ENCODE results near the gene PITX2. TPM values are rescaled to one million over a fixed set of nuclear protein-coding genes. Genes with fewer than 3 reads are reported as not detected.

The PITX2 gene
- total RNA-seq, 1 donor from 2014 or later = 1.0 TPM

- no peak for TF ChIP-seq CTCF (conservative IDR thresholded peaks at IDR 0.05; ENCODE audit: low read depth, low read length)
Measured at GRCh38 chr4:110643096-110643495, 20.2 kb upstream of the PITX2 start.

GRCh38 chr4:110641218-110641617 lies 18.3 kb upstream of the PITX2 start:
- TF ChIP-seq CTCF (conservative IDR thresholded peaks at IDR 0.05; ENCODE audit: low read depth, low read length) = no peak
- H3K4me3 ChIP-seq (ENCODE audit: low read depth, low read length) = no peak overlapping the region
- no peak for DNase-seq (ENCODE audit: low read depth)

More at GRCh38 chr4:110643096-110643495, 20.2 kb upstream of the PITX2 start:
- no peak for DNase-seq (ENCODE audit: low read depth)
- no peak overlapping the region for H3K4me3 ChIP-seq (ENCODE audit: low read depth, low read length)

- no peak overlapping the region for H3K4me3 ChIP-seq (ENCODE audit: low read depth, low read length)
- no peak for DNase-seq (ENCODE audit: low read depth)
- TF ChIP-seq CTCF (conservative IDR thresholded peaks at IDR 0.05; ENCODE audit: low read depth, low read length) = no peak
Measured at GRCh38 chr4:110640576-110640975, 17.7 kb upstream of the PITX2 start.

DNA sequence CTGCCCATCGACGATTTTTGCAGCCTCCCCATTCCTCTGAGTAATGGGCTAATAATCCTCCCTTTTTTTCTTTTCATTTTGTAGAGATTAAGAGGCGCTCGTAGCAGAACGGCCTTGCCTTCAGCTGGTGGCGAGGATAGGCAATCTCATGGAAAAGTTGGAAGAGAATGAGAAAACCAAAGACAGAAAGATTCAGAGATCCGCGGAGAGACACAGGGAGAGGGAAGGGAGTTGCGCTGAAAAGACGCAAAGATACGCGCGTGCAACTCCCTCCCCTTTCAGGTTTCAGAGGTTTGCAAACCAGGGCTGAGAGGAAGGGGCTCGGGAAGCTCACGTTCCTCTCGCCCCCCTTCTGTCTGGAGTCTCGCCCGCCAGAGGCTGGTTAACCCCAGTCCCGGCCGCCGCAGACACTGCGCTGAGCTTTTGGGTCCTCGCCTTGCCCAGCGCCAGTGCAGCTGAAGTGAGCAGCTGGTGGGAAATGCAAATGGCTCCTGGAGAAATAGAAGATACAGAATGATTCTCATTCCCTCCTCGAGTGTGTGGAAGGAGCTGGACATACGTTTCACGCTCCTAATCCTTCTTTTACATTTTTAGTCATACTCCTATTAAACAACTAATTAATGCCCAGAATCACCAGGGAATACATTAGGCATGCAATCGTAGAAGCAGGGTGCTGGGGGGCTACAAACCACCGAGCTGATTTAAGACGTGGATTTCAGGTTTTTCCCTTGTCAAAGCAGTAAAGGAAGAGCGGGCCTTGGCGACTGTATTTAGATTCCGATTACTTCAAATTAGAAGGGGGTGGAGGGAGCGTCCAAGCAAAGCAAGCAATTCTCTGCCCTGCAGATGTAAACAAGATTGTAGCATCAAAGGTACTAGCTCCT lies 16.6 kb upstream of the PITX2 start:
- DNase-seq (ENCODE audit: low read depth) = no peak
- TF ChIP-seq CTCF (conservative IDR thresholded peaks at IDR 0.05; ENCODE audit: low read depth, low read length) = no peak
- H3K4me3 ChIP-seq (ENCODE audit: low read depth, low read length) = no peak overlapping the region

DNA sequence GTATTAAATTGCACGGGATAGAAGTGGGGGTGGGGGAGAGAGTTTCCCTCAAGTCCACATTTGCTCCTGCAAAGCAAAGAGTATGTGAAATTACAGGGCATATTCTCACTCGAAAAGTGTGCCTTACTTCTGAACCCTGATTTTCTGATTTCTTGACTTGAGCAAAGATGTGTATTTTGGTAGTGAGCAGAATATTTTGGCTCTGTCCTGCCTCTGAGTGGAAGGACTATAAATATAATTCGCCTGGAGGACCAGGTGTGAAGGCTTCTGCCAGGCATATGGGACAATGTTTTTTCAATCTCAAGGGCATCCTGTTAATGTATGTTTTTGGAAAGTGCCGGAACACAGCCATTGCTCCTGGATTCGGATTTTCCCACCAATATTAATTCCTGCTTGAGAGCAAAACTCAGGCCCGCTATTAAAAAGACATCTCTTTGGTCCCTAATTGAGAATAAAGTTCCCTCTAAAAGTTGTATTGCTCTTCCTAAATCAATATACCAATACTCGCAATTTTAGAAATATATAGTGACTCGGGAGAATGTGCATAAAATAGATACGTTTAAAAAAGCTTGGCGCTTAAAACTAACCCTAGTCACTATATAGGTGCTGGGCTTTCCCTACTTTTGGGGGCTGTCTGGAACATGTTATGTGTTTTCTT lies 15.3 kb upstream of the PITX2 start:
- H3K4me3 ChIP-seq (ENCODE audit: low read depth, low read length) = no peak overlapping the region
- no peak for DNase-seq (ENCODE audit: low read depth)
- no peak for TF ChIP-seq CTCF (conservative IDR thresholded peaks at IDR 0.05; ENCODE audit: low read depth, low read length)

- no peak overlapping the region for H3K4me3 ChIP-seq (ENCODE audit: low read depth, low read length)
- DNase-seq (ENCODE audit: low read depth) = no peak
- no peak for TF ChIP-seq CTCF (conservative IDR thresholded peaks at IDR 0.05; ENCODE audit: low read depth, low read length)
Measured at GRCh38 chr4:110637408-110638088, 14.7 kb upstream of the PITX2 start.

Data from epithelial cell of proximal tubule (primary cell).